KG1 (cell line): ENCODE results near the gene CEP85.
A peak's percentile ranks its signal among the peaks of the same experiment; 100 is the strongest.

Experiments
- DNase-seq: peaks from one replicate; lab custom pipeline; 2025; lab: John Stamatoyannopoulos, UW

The CEP85 gene, protein sequence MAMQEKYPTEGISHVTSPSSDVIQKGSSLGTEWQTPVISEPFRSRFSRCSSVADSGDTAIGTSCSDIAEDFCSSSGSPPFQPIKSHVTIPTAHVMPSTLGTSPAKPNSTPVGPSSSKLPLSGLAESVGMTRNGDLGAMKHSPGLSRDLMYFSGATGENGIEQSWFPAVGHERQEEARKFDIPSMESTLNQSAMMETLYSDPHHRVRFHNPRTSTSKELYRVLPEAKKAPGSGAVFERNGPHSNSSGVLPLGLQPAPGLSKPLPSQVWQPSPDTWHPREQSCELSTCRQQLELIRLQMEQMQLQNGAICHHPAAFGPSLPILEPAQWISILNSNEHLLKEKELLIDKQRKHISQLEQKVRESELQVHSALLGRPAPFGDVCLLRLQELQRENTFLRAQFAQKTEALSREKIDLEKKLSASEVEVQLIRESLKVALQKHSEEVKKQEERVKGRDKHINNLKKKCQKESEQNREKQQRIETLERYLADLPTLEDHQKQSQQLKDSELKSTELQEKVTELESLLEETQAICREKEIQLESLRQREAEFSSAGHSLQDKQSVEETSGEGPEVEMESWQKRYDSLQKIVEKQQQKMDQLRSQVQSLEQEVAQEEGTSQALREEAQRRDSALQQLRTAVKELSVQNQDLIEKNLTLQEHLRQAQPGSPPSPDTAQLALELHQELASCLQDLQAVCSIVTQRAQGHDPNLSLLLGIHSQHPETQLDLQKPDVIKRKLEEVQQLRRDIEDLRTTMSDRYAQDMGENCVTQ

DNA sequence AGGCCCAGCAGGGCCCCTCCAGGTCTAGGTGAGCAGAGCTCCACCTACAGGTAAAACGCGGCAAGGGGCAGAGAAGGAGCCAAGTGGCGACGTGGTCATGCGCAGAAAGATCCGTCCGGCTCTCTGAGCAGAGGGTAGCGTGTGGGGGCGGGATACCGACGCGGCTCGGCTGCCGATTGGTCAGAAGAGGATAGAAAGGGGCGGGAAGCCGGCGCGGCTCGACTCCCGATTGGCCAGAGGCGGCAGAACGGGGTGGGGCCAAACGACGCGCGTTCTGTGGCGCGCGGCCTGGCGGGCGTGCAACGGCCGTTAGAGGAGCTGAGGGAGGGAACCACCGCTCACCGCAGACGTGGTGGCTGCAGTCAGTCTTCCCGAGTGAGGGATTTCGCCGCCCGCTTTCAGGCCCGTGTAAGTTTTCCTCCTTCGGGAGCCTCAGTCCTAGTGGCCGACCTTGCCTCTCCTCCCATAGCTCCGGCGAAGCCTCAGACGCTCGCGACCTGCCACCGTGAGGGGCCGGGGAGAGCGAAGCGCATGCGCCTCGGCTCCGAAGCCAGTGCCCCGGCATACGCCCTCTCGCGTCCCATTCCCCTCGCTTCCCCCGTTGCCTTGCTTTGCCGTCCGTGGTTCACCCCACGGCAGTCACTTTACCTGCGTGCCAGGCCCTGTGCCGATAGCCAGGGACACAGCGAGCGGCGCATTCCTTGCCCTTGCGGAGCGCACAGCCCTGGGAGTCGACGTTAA is at the start of gene CEP85:
TSS of gene CEP85 (plus strand) at position 298 of the 741 bp plus-strand sequence. CDS start 5,584 bp downstream, outside the sequence.
- DNase-seq, result peak; percentile 94

DNA sequence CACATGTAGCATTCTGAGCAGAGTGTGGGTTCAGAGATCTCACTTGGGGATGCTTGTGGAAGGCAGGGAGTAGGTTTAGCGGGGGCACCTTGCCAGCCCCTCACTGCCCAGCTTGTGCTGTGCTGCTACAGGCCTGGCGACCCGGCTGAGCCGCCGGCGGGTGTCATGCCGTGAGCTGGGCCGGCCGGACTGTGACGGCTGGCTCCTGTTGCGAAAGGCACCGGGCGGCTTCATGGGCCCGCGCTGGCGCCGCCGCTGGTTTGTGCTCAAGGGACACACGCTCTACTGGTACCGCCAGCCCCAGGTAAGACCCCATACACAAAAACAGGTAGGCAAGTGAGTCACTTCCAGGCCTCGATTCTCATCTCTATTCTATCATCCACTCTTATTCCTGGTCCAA is 49.1 kb upstream of the CEP85 start:
- no peak for DNase-seq

DNA sequence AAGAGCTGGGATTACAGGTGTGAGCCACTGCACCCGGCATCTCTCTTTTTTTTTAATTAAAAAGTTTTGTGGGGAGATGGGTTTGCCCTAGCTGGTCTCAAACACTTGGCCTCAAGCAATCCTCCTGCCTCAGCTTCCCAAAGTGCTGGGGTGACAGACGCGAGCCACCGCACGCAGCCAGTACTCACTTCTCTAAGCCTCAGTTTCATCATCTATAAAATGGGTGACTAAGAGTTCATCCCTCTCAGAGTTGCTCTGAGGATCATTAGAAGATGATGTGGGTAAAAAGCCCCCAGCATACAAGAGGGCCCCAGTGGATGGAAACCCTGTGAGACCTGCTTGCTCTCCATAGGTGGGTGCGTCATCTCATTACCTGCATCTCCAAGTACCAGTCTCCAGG is 46.1 kb upstream of the CEP85 start:
- DNase-seq, result no peak

DNA sequence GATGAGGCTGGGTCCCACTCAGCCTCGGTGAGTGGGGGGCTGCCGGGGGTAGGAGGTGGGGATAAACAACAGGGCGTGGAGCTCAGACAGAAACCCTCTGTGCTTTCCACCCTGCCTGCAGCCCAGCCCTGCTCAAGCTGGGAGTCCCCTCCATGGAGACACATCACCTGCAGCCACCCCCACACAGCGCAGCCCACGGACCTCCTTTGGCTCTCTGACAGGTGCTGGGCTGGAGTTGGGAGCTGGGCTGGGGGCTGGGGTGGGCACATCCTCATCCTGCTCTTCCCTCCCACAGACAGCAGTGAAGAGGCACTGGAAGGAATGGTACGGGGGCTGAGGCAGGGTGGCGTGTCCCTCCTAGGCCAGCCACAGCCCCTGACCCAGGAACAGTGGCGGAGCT is 45.5 kb upstream of the CEP85 start:
- no peak for DNase-seq

DNA sequence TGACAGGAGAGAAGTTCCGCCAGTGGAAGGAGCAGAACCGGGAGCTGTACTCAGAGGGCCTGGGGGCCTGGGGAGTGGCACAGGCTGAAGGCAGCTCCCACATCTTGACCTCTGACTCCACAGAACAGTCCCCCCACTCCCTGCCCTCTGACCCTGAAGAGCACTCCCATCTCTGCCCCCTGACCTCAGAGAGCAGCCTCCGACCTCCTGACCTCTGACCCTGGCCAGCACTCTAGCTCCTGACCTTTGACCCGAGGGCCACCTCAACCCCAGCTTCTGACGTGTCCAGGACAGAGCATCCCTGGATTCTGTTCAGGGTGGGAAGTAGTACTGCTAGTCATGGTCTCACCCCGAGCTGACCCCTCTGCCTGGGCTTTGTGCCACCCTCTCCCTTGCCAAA is 44.7 kb upstream of the CEP85 start:
- no peak for DNase-seq

DNA sequence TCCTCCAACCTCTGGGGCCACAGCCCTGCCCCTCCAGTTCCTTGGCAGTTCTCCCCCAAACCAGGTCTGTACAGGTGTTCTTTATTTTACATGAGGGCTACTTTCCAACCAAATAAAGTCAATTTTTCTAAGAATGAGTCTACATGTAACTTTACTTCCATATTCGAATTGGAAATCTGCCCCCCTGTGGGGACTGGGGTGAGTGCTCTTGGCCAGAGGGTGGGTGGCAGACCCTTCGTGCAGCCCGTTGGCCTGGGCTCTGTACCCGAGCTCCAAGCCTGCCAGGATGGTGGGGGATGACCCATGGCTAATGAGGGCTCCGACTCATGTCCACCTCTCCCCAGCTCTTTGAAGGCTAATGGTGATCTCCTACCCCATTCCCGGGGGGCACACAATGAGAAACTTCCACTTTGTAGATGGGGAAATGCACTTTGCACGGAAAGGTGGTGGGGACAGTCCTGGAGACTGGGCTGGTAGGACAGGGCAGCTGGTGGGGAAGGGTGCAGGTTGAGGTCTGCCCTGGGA is 44.2 kb upstream of the CEP85 start:
- DNase-seq, result no peak

DNA sequence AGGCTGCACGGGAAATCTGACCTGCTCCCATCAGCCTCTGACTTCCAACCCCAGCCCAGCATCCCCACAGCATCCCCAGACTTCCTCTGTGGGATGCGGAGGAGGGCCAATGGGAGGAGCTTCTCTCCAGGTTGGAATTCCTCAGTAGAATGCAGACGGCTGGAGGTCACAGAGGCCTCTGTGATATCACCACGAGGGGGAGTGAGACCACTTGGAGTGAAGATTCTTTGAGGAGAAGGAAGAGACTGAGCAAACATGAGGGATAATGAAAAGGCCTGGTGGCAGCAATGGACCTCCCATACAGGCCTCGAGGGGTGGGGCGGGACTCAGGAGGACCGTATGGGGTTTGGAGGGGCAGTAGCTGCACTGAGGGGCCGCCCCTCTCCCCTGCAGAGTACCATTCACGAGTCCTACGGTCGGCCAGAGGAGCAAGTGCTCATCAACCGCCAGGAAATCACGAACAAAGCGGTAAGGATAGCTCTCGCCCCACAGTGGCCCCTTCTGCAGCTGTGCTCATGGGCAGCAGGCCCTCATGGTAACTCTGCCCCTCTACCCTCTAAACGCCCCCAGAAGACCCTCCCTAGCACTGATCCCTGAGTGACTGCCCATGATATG is 43.5 kb upstream of the CEP85 start, which contains the start of gene CATSPER4:
TSS of gene CATSPER4 (plus strand) at position 230 of the 615 bp plus-strand sequence. CDS start at position 256, 26 bp downstream.
- no peak for DNase-seq

DNA sequence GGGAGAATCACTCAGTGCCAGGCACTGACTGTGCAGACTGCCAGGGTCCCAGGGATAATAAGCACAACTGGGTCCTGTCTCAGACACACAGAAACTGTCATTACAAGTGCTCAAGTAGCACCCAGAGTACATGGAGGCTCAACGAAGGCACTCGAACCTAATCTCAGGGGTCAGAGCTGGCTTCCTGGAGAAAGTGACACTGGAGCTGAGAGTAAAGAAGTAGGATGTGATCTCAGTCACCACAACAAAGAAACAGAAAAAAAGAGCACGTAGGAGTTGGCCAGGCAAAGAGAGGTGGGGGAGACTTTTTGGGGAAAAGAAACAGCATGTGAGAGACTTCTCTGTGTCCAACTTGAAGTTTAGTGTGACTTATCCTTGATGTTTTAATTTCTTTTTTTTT is 42.3 kb upstream of the CEP85 start:
- no peak for DNase-seq

DNA sequence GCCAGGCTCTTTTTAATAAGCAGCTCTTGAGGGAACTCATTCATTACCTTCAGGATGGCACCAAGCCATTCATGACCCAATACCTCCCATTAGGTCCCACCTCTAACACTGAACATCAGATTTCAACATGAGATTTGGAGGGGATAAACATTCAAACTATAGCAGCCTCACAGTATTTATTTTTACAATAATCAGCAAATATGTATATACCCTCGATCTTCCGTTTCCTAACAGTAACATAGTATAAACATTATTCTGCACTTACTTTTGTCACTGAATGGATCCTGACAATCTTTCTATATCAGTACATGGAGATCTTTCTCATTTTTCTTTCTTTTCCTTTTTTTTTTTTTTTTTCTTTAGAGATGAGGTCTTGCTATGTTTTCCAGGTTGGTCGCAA is 38.2 kb upstream of the CEP85 start:
- DNase-seq, result no peak

DNA sequence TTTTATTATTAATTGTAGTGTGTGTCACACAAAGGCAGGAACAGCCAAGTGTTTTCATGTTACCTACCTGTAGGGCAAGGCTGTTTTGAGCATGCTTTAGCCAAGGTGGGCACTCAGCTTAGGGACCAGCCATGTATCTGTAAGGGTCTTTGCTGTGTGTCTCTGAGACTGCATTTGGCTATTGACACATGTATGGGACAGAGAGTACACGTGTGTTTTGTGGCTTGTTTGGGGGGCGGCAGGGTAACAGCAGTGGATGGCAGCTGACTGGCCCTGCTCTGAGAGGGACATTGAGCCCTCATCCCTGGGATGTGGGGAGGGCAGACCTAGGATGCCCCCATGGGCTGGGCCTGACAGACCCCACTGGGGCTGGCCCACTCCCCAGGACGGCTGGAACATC is 36.7 kb upstream of the CEP85 start:
- no peak for DNase-seq

DNA sequence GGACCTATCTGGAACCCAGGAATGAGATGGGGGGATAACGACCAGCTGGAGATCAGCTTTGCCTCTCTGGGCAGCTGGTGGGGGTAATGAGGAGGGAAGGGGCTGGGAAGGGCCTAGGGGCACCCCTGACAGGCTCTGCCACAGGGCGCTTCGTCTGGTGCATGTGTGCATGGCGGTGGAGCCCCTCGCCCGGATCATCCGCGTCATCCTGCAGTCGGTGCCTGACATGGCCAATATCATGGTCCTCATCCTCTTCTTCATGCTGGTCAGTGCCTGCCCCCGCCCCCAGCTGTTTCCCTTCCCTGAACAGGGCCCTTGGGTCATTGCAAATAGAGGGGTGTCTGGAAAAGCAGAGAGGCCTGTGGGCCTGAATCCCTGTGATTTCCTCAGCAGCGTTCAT is 36.2 kb upstream of the CEP85 start:
- DNase-seq, result no peak

DNA sequence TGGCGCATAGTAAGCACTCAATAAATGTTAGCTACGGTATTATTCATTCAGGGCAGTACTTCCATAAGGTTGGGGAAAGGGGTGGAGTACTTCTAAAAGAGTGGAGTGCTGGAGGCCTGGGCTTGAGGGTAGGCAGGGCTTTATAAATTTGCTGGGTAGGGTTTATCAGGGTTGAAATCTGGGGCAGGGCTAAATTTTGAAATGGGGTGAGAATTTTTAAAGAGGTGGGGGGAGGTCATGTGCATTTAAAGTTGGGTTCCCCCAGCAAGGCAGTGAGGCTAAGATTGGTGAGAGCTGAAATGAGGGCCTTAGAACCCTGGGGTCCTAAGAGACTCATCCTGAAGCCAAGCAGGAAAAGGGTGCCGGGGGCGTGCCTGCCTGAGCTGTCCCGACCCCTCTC is 33.6 kb upstream of the CEP85 start:
- no peak for DNase-seq

DNA sequence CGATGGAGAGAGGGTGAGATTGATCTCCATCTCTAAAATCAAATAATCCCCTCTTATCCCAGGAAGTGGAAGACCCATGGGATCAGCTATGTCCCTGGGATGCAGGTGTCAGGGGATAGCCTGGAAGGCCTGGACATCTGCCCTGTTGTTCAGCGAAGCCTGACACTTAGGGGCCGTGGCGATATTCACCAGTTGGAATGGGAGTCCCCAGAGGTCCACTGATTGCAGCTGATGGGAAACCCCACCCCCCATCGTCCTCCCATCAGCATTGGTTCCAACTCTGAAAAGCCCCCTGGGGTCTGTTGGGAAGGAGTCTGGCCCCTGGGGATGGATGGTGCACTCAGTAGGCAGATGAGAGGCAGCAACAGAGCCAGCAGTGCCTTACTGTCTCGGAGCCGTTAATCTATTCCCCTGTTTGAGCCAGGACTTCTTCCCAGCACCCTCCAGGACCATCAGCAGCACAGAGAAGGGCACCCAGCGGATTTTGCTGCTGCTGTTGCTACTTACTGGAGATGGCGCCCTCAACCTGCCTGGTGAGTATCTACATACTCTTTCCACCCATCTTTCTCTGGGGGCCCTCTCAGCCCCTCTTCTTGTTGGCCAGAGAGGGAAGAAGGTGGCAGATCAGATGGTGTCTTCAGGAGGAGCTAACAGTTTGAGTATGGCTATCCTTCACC is 30.2 kb upstream of the CEP85 start:
- DNase-seq, result no peak

DNA sequence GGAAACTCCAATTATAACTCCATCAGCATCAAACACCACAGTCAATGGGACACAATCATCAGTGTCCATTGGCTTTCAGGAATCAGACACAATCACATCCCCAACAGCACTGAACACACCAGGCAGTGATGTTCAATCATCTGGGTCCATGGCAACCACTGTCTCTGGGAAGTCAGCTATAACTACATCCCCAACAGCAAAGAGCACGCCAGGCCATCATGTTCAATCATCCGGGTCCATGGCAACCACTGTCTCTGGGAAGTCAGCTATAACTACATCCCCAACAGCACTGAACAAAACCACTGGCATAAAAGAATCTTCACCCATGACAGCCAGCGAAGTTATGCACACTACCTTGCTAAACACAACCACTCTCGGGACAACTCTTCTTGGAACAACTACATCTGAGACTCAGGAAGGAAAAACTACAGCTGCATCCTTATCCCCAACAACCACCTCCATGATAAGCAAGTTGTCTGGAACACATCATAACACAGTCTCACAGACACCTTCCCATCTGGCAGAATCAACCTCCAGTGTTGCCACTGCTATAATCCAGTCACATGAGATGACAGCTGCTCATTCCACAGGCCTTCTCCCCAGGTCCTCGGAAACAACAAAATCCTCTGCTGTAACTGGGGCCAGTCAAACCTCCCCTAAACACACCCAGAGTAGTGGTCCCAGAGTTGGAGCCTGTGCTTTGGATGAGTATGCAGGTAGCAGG is 23.7 kb upstream of the CEP85 start:
- no peak for DNase-seq

DNA sequence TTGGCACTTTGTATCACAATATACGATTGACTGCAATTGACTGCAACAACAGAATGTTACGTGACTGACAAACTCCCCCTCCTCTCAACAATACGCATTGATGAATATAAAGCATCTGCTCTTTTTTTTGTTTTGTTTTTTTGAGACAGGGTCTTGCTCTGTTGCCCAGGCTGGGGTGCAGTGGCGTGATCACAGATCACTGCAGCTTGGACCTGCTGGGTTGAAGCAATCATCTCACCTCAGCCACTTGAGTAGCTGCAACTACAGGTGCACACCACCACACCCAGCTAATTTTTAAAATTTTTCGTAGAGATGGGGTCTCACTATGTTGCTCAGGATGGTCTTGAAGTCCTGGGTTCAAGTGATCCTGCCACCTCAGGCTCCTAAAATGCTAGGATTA is 21.3 kb upstream of the CEP85 start:
- no peak for DNase-seq

DNA sequence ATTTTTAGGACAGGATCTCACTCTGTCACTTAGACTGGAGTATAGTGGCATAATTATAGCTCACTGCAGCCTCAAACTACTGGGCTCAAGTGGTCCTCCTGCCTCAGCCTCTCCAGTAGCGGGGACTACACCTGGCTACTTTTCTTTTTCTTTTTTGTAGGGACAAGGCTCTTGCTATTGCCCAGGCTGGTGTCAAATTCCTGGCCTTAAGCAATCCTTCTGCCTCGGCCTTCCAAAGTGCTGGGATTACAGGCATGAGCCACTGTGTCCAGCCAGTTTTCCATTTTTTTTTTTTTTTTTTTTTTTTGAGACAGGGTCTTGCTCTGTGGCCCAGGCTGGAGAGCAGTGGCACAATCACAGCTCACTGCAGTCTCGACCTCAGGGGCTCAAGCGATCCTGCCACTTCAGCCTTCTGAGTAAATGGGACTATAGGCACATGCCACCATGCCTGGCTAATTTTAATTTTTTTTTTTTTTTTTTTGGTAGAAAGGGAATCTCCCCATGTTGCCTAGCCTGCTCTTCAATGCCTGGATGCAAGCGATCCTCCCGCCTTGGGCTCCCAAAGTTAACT is 20.6 kb upstream of the CEP85 start:
- DNase-seq, result no peak

DNA sequence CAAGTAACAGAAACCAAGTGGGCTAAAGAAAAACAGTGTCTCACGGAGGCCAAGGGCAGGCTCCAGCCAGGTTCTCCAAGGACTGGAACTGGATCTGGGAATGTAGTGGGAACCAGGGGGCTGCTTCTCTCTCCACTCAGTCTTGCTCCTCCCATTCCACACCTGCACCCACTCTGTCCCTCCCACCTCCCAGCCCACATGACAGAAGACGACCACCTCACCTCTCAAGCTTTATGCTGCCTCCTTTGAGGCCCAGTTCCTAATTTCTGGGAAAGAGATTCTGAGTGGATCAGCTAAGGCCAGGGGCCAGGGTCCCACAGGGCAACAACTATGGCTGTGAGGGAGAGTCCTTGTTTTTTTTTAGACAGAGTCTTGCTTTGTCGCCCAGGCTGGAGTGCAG is 18.8 kb upstream of the CEP85 start:
- DNase-seq, result no peak

DNA sequence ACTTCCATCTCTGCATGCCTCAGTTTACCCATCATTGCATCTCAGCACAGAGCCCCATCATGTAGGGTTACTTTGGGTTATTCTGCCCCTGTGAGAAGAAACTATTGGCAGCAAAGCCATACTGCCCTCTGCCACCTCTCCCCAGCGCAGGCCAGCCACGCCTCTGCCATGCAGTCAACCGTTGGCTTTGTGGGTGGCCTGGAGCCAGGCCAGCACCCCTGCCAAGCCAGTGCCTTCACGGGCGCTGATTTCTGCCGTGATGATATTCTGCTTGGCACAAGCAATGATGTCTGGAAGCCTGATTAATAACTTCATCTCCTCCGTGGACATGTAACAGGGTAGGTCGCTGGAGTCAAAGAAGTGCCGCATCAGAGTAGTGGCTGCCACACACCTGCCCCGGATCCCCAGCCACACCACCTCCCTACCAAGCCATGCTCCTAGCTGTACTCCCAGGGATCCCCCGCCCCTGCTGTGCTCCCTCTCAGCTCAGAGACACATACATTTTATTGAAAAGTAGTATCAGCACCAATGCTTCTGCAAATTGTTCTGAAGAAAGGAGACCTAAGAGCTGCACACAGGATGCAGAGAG is 15.0 kb upstream of the CEP85 start:
- no peak for DNase-seq

DNA sequence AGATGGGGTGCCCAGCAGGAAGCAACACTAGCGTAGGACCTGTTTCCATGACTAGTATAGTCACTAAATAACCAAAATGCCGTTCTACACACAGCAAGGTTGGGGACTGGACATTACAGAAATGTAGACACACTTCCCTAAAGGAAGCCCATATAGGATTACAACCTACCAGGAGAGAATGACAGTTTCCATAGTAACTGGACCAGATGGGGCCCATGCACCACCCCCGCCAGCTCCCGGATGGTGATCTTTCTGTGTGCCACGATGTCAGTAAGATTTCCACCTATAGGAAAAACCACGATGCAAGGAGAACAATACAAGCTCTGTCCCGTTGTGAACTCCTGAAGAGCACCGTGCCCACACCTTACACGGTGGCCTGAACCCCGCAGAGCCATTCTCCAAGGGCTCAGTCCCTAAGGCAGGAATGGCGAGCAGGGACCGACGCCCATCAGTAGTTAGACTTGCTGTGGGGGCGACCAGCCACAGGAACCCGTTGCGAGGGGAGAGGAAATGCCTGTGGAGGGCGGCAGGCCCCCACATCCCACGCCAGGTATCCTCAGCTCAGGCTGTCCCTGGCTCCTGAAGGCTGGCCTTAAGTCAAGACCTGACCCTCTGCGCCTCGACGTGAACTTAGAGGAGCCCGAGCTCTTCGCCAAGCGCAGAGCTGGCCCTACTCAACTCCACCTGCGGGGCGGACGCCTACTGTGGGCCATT is 13.6 kb upstream of the CEP85 start:
- DNase-seq, result no peak
